NB4 (cell line): ENCODE measurements around the gene OSBPL1A.

Experiments used
- POLR2A ChIP-seq: IDR thresholded peaks from 2 replicates; pipeline ENCODE4 v1.6.1; 2011; ENCODE audit warnings: mild to moderate bottlenecking; ENCODE audit not compliant: insufficient read length; ENCODE audit errors: extremely low read depth
- TF ChIP-seq, protein P1 (sequence below): IDR thresholded peaks from one replicate; pipeline ENCODE4 v1.5.1; 2012; ENCODE audit warnings: low read depth, low read length
- TF ChIP-seq, protein P2 (sequence below): IDR thresholded peaks from 2 replicates; pipeline ENCODE4 v1.6.1; 2011; ENCODE audit warnings: low read depth, low read length

GRCh38 chr18:24315170-24315569 lies 82.5 kb downstream of the OSBPL1A start:
- TF ChIP-seq POLR2A: no peak
- TF ChIP-seq, protein P1, sequence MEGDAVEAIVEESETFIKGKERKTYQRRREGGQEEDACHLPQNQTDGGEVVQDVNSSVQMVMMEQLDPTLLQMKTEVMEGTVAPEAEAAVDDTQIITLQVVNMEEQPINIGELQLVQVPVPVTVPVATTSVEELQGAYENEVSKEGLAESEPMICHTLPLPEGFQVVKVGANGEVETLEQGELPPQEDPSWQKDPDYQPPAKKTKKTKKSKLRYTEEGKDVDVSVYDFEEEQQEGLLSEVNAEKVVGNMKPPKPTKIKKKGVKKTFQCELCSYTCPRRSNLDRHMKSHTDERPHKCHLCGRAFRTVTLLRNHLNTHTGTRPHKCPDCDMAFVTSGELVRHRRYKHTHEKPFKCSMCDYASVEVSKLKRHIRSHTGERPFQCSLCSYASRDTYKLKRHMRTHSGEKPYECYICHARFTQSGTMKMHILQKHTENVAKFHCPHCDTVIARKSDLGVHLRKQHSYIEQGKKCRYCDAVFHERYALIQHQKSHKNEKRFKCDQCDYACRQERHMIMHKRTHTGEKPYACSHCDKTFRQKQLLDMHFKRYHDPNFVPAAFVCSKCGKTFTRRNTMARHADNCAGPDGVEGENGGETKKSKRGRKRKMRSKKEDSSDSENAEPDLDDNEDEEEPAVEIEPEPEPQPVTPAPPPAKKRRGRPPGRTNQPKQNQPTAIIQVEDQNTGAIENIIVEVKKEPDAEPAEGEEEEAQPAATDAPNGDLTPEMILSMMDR: no peak
- TF ChIP-seq, protein P2, sequence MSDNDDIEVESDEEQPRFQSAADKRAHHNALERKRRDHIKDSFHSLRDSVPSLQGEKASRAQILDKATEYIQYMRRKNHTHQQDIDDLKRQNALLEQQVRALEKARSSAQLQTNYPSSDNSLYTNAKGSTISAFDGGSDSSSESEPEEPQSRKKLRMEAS: no peak
